ENCODE data around the gene DOK6. TPM values are rescaled to one million over a fixed set of nuclear protein-coding genes. Genes with fewer than 3 reads are reported as not detected.

The DOK6 gene
- total RNA-seq, 1 donor from 2014 or later: not detected

GRCh38 chr18:69491576-69491975 is 90.9 kb downstream of the DOK6 start:
- no peak for DNase-seq (ENCODE audit: low spot score in 2 of 2)
- no peaks in the 10 kb centered on the region for H3K9me3 ChIP-seq
- TF ChIP-seq CTCF (IDR thresholded peaks at IDR 0.05): no peak
- intact Hi-C loops (cut with DNase I): no loop called here
- H3K27me3 ChIP-seq: no peaks in the 10 kb centered on the region
- H3K27ac ChIP-seq: no peak overlapping the region
- no peaks in the 10 kb centered on the region for H3K36me3 ChIP-seq
- H3K4me1 ChIP-seq: no peaks in the 10 kb centered on the region
- H3K4me3 ChIP-seq: no peak overlapping the region

DNA sequence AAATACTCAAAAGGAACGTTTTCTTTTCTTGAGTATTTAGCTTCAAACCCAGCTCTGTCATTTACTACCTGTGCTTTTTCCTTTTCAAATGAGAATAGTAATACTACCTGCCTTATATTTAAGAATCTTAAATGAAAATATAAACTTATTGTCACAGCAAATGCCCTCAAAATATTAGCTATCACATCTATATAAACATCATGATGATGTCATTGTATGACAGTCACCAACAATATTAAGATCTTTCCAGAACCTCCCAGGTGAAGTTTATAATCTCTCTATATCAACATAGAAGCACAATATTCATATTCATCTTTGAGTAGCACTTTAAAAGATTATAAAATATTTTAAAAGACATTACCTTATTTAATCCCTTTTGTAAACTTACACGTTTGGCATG is 92.2 kb downstream of the DOK6 start:
- DNase-seq (ENCODE audit: low spot score in 2 of 2): no peak
- H3K4me3 ChIP-seq: no peak overlapping the region
- H3K36me3 ChIP-seq: no peaks in the 10 kb centered on the region
- no peaks in the 10 kb centered on the region for H3K27me3 ChIP-seq
- H3K9me3 ChIP-seq: no peaks in the 10 kb centered on the region
- intact Hi-C loops (cut with DNase I): no loop called here
- no peaks in the 10 kb centered on the region for H3K4me1 ChIP-seq
- no peak overlapping the region for H3K27ac ChIP-seq
- no peak for TF ChIP-seq CTCF (IDR thresholded peaks at IDR 0.05)

DNA sequence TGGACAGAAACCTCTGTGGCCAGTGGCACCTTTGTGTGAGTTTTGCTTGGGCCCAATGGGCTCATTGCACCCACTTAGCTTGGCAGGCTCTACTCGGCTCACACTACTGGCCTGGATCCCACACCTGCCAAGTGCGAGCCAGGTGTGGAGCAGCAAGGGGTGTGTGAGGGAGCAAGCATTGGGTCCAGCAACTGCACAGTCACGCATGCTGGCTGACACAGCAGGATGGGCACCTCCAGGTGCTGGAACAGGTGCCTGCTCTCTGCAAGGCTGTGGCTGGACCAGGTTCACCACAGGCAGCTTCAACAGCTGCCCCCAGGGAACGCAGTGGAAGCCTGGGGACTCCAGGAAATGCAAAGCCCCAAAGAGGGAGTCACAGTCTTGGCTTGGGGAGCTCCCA is 94.2 kb downstream of the DOK6 start:
- Histone ChIP-seq H3K4me1 (no peaks in the 10 kb centered on the region), H3K9me3 (no peaks in the 10 kb centered on the region), H3K4me3 (no peak overlapping the region), H3K27me3 (no peaks in the 10 kb centered on the region), H3K27ac (no peak overlapping the region), H3K36me3 (no peaks in the 10 kb centered on the region)
- intact Hi-C loops (cut with DNase I): no loop called here
- TF ChIP-seq CTCF (IDR thresholded peaks at IDR 0.05): no peak
- no peak for DNase-seq (ENCODE audit: low spot score in 2 of 2)

- Histone ChIP-seq H3K9me3 (no peaks in the 10 kb centered on the region), H3K27me3 (no peaks in the 10 kb centered on the region), H3K4me1 (no peaks in the 10 kb centered on the region), H3K4me3 (no peak overlapping the region), H3K27ac (no peak overlapping the region), H3K36me3 (no peaks in the 10 kb centered on the region)
- intact Hi-C loops (cut with DNase I): no loop called here
- DNase-seq (ENCODE audit: low spot score in 2 of 2): no peak
- no peak for TF ChIP-seq CTCF (IDR thresholded peaks at IDR 0.05)
Measured at GRCh38 chr18:69495338-69495737, 94.7 kb downstream of the DOK6 start.

- H3K27ac ChIP-seq: no peak overlapping the region
- no peaks in the 10 kb centered on the region for H3K9me3 ChIP-seq
- intact Hi-C loops (cut with DNase I): no loop called here
- DNase-seq (ENCODE audit: low spot score in 2 of 2): no peak
- no peaks in the 10 kb centered on the region for H3K36me3 ChIP-seq
- TF ChIP-seq CTCF (IDR thresholded peaks at IDR 0.05): no peak
- H3K4me3 ChIP-seq: no peak overlapping the region
- H3K4me1 ChIP-seq: no peaks in the 10 kb centered on the region
- no peaks in the 10 kb centered on the region for H3K27me3 ChIP-seq
Measured at GRCh38 chr18:69495841-69496533, 95.3 kb downstream of the DOK6 start.

- Histone ChIP-seq H3K4me3 (no peak overlapping the region), H3K4me1 (no peaks in the 10 kb centered on the region), H3K27ac (no peak overlapping the region), H3K27me3 (no peaks in the 10 kb centered on the region), H3K9me3 (no peaks in the 10 kb centered on the region), H3K36me3 (no peaks in the 10 kb centered on the region)
- no peak for DNase-seq (ENCODE audit: low spot score in 2 of 2)
- intact Hi-C loops (cut with DNase I): no loop called here
- no peak for TF ChIP-seq CTCF (IDR thresholded peaks at IDR 0.05)
Measured at GRCh38 chr18:69518989-69519388, 118.3 kb downstream of the DOK6 start.
